Kidney (tissue), 14 donors: ENCODE measurements around the gene TMEM273. TPM values are rescaled to one million over a fixed set of nuclear protein-coding genes. Genes with fewer than 3 reads are reported as not detected.
"Not testable (repeated sequence)": the region's sequence is repeated elsewhere in the genome, so short reads cannot be mapped to it uniquely, and the experiment has no call there.

Experiments used
- DNase-seq, 5 donors: peaks; one replicate each; pipeline ENCODE4 v3.0.0-alpha.2; 2013 to 2020
- FAIRE-seq: peaks from 2 replicates; lab custom pipeline; 2012; peaks lifted over from hg19 to GRCh38; lab: Jason Lieb, UNC
- H3K27ac ChIP-seq, 2 donors: one replicate each; pipeline ENCODE4 v1.7.0; 2013; ENCODE audit warnings: low read depth in 2 of 2, low read length in 2 of 2, inconsistent platforms in 1 of 2
- H3K27me3 ChIP-seq: one replicate; pipeline ENCODE4 v1.7.1; 2013; ENCODE audit warnings: low read length, inconsistent platforms; ENCODE audit not compliant: control insufficient read depth, insufficient read depth
- H3K36me3 ChIP-seq, 3 donors: one replicate each; pipeline versions ENCODE4 v1.7.0 to v1.7.1; 2013; ENCODE audit warnings: low read length in 3 of 3, control low read depth in 1 of 3, inconsistent platforms in 1 of 3; ENCODE audit not compliant: insufficient read depth in 3 of 3, control insufficient read depth in 2 of 3
- H3K4me1 ChIP-seq, 3 donors: one replicate each; pipeline versions ENCODE4 v1.7.0 to v1.7.1; 2013; ENCODE audit warnings: low read length in 3 of 3, inconsistent platforms in 1 of 3, low read depth in 1 of 3; ENCODE audit not compliant: control insufficient read depth in 2 of 3, insufficient read depth in 2 of 3
- H3K4me3 ChIP-seq, 3 donors: one replicate each; pipeline versions ENCODE4 v1.7.0 to v1.8.1; 2013; ENCODE audit warnings: low read length in 3 of 3, control low read depth in 1 of 3, inconsistent platforms in 1 of 3
- H3K9ac ChIP-seq, 3 donors: one replicate each; pipeline versions ENCODE4 v1.7.0 to v1.7.1; 2013; ENCODE audit warnings: low read length in 3 of 3, control low read depth in 1 of 3, inconsistent platforms in 1 of 3
- H3K9me3 ChIP-seq, 3 donors: one replicate each; pipeline versions ENCODE4 v1.7.0 to v1.7.1; 2013; ENCODE audit warnings: low read length in 3 of 3, control low read depth in 1 of 3, inconsistent platforms in 1 of 3; ENCODE audit not compliant: control insufficient read depth in 2 of 3, insufficient read depth in 1 of 3
- CTCF ChIP-seq: IDR thresholded peaks from 3 replicates; pipeline ENCODE4 v1.5.1; 2012; ENCODE audit warnings: mild to moderate bottlenecking, moderate library complexity, borderline replicate concordance; ENCODE audit not compliant: insufficient read depth; ENCODE audit errors: extremely low read depth
- intact Hi-C: fragments of 100-400 bp; cut with DNase I; formaldehyde crosslinking; loops from one replicate; pipeline ENCODE4 v1.11.1; 2022
- polyA plus RNA-seq: library from polyadenylated mRNA; stranded (reverse); fragments of 350-450 nt; fragmentation: Illumina TruSeq; extraction: RNeasy Lipid Tissue Mini Kit (QIAGEN cat#74804); gene quantifications from one replicate; pipeline ENCODE4 v1.2.3, GENCODE V29; 2014; ENCODE audit warnings: low read depth, low replicate concordance; ENCODE audit not compliant: insufficient read depth
- total RNA-seq: library from RNA; stranded (reverse); fragmentation: NEBNext Ultra II Directional; extraction: Animal tissue kit (Norgen Biotek cat#: 25700); gene quantifications from one replicate; pipeline ENCODE4 v1.2.1, GENCODE V29; 2021
- donor health status: control.
- donor health status: control.
- donor health status: control.
- donor health status: control.
- donor health status: control.
- donor health status: DM: yes; HTN: yes; CAD: no.
- donor health status: Normal renal cell carcinoma (clear cell type).

TMEM273 gene
- total and polyA plus RNA-seq, 2 donors from 2014 or later = 3.2 to 16.8 TPM

- TF ChIP-seq CTCF = no peak
- DNase-seq (peak in 1 of 5 donors; percentile 6), FAIRE-seq (no peak)
- intact Hi-C loops = no loop called here
- Histone ChIP-seq H3K9me3 (no peaks in the 10 kb centered on the region), H3K36me3 (no peaks in the 10 kb centered on the region), H3K4me3 (no peak overlapping the region), H3K27ac (no peak overlapping the region), H3K9ac (no peak overlapping the region), H3K27me3 (no peaks in the 10 kb centered on the region), H3K4me1 (no peaks in the 10 kb centered on the region)
Observed at GRCh38 chr10:49197171-49197570, 9.0 kb upstream of the TMEM273 start.

- intact Hi-C loops, H3K27me3 ChIP-seq, H3K27ac ChIP-seq, H3K4me1 ChIP-seq, FAIRE-seq, H3K4me3 ChIP-seq, H3K36me3 ChIP-seq, H3K9ac ChIP-seq, DNase-seq, H3K9me3 ChIP-seq: not testable (repeated sequence)
Observed at GRCh38 chr10:49195864-49196263, 7.7 kb upstream of the TMEM273 start.

GRCh38 chr10:49194212-49194920 is 6.2 kb upstream of the TMEM273 start:
- Histone ChIP-seq H3K27ac (no peak overlapping the region), H3K27me3 (no peaks in the 10 kb centered on the region), H3K4me1 (no peaks in the 10 kb centered on the region), H3K9ac (no peak overlapping the region), H3K4me3 (no peak overlapping the region), H3K36me3 (no peaks in the 10 kb centered on the region), H3K9me3 (no peaks in the 10 kb centered on the region)
- no peak for TF ChIP-seq CTCF
- DNase-seq (peak in 1 of 5 donors; percentile 3), FAIRE-seq (no peak)
- intact Hi-C loops = no loop called here

GRCh38 chr10:49191349-49191748 is 3.2 kb upstream of the TMEM273 start:
- no peak for DNase-seq
- no peak for TF ChIP-seq CTCF
- no peaks in the 10 kb centered on the region for H3K27me3 ChIP-seq
- no peak overlapping the region for H3K9ac ChIP-seq
- no peaks in the 10 kb centered on the region for H3K36me3 ChIP-seq
- no peak overlapping the region for H3K4me3 ChIP-seq
- no peaks in the 10 kb centered on the region for H3K9me3 ChIP-seq
- H3K4me1 ChIP-seq = peaks cover 0 to 7% (median 6%) of the 10 kb centered on the region in 3 donors
- intact Hi-C loops = no loop called here
- FAIRE-seq = no peak
- no peak overlapping the region for H3K27ac ChIP-seq
